Measurements from ENCODE around the gene CYP11A1. TPM values are rescaled to one million over a fixed set of nuclear protein-coding genes. Genes with fewer than 3 reads are reported as not detected.

The CYP11A1 gene
- total RNA-seq, 1 experiment from 2014 or later: not detected

DNA sequence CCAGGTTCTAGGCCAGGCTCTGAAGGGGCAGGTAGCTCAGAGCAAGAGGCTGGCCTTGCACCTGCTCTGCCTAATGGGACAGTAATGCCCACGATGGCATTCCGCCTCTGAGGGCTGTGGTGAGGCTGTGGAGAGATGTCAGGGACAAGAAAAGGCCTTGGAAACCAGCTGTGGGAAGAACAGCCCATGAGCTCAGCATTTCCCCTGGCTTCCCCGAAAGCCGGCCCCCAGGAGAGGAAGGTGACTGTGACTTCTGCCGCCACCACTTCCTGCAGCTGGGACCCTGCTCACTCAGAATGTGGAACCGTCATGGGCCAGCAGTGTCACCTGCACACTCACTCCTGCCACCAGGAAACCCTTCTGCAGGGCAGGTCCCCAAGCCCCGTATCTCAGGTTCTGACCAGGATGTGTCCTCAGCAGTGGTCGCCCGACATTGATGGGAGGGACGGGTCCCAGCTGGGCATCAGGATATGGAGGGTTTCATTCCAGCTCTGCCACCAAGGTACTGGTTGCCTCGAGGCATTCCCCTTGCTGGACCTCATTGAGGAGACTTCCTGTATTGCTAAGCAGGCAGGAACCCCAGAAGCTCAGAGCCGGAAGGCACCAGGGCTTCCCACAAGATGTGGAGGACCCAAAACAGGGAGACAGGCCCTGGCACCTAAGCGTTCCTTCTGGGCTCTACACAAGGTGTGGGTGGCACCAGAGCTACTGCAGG is 35.6 kb upstream of the CYP11A1 start:
- in situ Hi-C loops (cut with HindIII; ENCODE audit: low pct_unique_long_range_greater_than_20kb, low sequenced_read_pairs): no loop called here
- no peak for DNase-seq (ENCODE audit: low read depth, low spot score)

DNA sequence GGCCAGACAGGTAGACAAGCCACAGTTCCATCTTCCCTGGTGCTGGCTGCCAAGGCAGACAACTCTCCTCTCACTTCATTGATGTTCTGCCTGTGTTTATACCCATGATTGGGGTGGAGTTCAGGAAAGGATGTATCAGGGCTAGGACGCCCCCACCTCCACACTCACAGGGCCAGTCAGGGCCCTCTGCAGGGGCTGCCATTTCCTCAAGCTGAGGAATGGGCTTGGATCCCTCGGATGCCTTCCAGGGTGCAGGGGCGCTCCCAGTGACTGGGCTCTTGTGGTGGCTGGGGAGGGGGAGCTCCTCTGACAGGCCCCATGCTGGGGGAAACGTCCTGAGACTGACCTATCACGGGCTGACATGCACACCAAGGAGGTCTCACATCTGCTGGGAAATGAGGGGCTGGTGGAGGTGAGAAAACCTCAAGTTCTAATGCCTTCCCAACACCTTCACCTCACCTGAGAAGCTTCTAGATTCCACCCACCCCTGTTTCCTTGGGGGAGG is 34.9 kb upstream of the CYP11A1 start:
- DNase-seq (ENCODE audit: low read depth, low spot score): no peak
- in situ Hi-C loops (cut with HindIII; ENCODE audit: low pct_unique_long_range_greater_than_20kb, low sequenced_read_pairs): no loop called here

DNA sequence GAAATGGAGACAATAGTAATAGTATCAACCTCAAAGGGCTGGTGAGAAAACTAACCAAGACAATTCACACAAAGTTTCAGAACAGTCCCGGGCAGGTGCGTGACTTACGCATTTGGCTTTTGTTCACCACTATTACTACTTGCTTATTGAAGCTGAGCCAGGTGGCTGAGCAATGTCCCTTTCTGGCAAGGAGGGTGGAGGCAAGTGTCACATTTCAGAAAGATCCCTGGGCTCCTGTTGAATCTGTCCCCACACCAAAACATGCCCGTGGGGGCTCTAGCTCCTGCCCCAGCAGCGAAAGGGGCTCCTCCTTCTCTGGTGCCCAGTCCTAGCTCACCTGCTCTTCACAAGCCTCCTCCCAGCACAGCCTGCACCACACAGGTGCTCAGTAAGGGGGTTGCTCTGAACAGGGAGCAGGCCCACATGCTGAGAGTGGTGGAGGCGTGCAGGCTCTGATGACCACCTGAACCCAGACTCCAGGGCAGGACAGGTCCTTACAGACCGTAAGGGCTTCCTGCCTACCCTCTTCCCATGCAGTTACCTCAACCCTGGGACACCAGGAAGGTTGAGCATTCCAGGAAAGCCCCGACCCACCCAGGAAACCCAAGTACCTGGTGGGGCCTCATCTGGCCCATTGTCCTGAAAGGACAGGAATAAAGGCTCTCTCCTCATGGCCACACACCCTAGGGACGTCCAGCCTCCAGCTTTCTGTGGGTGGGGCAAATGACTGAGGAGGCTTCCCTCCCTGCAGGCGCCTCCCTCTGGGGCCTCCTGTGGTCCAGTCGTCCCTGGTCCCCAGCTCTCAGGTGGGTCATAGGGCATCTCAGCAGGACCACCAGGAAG is 33.7 kb upstream of the CYP11A1 start:
- in situ Hi-C loops (cut with HindIII; ENCODE audit: low pct_unique_long_range_greater_than_20kb, low sequenced_read_pairs): no loop called here
- DNase-seq (ENCODE audit: low read depth, low spot score): no peak

DNA sequence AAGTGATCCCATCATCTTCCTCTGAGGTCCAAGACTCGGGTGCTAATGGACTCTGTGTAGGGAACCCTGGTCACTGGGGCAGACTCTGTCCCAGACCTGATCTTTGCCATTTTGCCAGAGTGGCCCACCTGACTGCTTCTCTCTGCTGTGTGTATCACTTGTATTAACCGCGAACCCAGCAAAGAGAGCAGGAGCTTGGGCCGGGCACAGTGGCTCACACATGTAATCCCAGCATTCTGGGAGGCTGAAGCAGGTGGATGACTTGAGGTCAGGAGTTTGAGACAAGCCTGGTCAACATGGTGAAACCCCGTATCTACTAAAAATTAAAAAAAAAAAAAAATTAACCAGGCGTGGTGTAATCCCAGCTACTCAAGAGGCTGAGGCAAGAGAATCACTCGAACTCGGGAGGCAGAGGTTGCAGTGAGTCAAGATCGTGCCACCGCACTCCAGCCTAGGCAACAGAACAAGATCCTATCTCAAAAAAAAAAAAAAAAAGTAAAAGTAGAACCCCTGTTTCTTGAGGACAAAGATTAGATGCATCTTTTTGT is 32.9 kb upstream of the CYP11A1 start:
- in situ Hi-C loops (cut with HindIII; ENCODE audit: low pct_unique_long_range_greater_than_20kb, low sequenced_read_pairs): no loop called here
- no peak for DNase-seq (ENCODE audit: low read depth, low spot score)

DNA sequence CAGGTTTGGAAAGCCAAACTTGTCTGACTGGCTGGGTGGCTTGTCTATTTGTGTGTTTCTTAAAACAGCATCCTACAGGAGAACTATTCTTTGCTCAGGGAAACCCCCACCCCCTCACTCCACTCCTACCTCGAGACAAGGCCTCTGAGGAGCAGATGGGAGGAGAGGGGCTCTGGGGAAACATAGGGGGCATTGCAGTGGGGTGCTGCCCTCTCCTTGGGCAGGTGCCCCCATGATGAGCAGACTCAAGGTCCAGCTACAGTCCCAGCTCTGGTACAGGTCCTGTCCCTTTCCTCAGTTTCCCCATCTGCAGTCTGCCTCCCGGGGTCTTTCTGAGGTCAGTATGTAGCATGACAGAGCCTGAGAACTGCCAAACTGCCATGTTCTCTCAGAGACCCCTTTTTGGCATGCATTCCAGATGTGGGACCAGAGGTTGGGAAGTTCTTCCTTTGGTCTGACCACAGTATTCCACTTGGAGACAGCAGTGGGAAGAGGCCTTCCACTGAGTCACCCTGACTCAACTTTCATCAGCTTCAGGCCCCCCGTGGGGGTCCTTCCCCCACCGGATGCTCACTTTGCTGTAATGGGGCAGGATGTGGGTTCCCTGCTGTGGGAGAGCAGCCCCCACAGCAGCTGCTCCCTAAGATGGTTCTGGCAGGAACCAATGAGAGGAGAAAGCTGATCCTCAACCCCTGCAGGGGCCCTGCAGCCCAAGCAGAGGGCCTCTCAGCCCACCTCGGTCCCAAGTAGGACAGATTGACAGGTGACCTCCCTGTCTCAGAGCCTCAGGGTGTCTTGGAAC is 32.3 kb upstream of the CYP11A1 start:
- in situ Hi-C loops (cut with HindIII; ENCODE audit: low pct_unique_long_range_greater_than_20kb, low sequenced_read_pairs): no loop called here
- no peak for DNase-seq (ENCODE audit: low read depth, low spot score)

DNA sequence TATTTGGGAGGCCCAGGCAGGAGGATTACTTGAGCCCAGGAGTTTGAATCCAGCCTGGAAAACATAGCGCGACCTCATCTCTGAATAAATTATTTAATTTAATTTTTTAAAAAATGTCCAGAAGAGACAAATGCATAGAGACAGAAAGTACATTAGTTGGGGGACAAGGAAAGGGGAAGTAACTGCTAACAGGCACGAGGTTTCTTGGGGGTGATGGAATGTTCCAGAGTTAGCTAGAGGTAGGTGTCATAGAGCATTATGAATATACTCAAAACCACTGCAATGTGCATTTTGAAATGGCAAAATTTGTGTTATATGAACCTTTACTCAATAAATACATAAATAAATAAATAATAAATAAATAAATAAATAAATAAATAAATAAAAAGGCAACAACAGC is 31.7 kb upstream of the CYP11A1 start:
- no peak for DNase-seq (ENCODE audit: low read depth, low spot score)
- in situ Hi-C loops (cut with HindIII; ENCODE audit: low pct_unique_long_range_greater_than_20kb, low sequenced_read_pairs): no loop called here

DNA sequence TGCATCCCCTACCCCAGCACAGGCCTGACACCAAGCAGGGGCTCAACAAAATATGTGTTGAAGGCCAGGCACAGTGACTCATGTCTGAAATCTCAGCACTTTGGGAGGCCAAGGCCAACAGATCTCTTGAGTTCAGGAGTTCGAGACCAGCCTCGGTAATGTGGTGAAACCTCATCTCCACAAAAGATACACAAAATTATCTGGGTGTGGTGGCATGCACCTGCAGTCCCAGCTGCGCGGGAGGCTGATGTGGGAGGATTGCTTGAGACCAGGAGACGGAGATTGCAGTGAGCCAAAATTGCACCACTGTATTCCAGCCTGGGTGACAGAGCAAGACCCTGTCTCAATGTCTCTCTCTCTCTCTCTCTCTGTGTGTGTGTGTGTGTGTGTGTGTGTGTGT is 30.7 kb upstream of the CYP11A1 start:
- in situ Hi-C loops (cut with HindIII; ENCODE audit: low pct_unique_long_range_greater_than_20kb, low sequenced_read_pairs): no loop called here
- DNase-seq (ENCODE audit: low read depth, low spot score): no peak

DNA sequence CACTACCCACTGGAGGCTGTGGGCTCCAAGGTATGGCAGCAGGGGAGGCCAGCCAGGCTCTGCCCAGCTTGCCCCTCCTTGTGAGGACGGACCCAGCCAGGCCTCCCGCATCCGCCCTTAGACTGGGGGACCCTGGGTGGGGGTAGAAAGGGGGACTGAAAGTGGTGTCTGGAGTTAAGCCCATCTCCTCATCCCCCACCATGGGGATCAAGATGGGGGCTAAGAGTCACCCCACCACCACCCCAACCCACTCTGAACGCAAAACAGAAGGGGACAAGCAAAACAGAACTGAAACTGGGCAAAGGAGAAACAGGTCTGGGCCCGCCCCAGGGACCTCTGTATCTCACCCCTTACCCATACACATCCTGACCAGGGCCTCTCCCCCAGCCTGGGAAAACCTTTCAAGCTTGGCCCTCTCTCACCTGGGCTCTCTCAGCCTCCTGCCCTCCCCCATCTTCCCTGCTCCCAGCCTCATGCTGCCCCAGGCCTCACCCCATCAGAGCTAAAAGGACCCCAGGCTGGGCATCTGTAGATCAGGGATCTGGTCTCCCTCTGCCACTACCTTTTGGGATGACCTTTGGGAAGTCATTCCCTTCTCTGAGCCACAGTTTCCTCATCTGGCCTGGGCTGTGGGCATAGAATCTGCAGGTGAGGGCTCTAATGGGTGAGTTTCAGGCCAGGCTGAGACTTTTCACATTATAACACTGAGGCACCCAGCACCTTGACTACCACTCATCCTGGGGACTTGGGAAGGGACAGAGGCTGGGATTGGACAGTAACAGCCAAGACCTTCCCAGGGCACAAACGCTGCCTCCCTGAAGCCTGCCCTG is 30.0 kb upstream of the CYP11A1 start:
- in situ Hi-C loops (cut with HindIII; ENCODE audit: low pct_unique_long_range_greater_than_20kb, low sequenced_read_pairs): no loop called here

DNA sequence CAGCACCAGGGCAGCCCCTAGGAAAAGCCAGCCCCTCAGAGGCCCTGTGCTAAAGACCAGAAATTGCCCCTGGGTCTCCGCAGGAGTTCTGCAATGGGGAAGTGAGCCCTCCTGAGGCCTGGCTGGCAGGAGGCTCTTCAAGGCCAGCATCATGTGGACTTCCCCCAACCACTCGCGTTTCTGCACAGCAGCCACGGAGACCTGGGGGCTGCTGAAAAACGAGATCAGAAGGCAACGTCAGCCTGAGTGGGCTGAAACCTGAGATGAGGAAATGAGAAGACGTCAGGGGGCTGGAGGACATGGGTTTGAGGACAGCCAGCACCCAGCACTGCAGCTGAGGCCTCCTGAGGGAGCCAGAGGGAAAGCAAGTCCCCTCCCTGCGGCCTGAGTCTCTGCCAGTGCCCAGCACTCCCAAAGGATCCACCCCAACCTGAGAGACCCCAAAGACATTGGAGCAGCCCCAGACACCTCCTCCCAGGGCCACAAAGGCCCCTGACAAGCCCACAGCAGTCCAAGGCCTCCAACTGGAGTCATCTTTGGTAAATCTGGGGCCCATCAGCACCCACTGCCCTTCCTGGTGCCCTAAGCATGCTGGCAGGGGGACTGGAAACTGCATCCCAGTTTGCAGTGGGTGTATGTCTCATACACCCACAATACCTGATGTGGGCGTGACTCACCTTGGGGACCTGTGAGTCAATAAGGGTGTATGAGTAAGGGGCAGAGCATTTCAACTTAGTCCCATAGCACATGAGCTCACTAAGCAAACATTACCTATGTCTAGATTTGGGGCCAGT is 29.2 kb upstream of the CYP11A1 start:
- in situ Hi-C loops (cut with HindIII; ENCODE audit: low pct_unique_long_range_greater_than_20kb, low sequenced_read_pairs): no loop called here
- DNase-seq (ENCODE audit: low read depth, low spot score): no peak

More for the DNA sequence above, 30.0 kb upstream of the CYP11A1 start:
- DNase-seq (ENCODE audit: low read depth, low spot score): no peak

DNA sequence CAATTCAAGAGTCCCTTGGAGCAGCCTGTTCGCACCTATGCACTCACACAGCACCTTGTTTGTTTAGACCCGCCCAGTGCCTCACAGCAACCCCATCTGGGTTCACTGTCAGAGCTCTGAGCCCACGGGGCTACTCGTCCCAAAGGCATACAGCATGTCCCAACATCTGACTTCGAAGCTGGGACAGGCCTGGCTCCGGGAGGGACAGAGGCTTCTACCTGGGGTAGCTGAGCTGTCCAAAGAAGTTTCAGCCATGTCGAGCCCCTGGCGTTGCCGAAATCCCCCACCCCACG is 28.6 kb upstream of the CYP11A1 start:
- DNase-seq (ENCODE audit: low read depth, low spot score): no peak
- in situ Hi-C loops (cut with HindIII; ENCODE audit: low pct_unique_long_range_greater_than_20kb, low sequenced_read_pairs): no loop called here

DNA sequence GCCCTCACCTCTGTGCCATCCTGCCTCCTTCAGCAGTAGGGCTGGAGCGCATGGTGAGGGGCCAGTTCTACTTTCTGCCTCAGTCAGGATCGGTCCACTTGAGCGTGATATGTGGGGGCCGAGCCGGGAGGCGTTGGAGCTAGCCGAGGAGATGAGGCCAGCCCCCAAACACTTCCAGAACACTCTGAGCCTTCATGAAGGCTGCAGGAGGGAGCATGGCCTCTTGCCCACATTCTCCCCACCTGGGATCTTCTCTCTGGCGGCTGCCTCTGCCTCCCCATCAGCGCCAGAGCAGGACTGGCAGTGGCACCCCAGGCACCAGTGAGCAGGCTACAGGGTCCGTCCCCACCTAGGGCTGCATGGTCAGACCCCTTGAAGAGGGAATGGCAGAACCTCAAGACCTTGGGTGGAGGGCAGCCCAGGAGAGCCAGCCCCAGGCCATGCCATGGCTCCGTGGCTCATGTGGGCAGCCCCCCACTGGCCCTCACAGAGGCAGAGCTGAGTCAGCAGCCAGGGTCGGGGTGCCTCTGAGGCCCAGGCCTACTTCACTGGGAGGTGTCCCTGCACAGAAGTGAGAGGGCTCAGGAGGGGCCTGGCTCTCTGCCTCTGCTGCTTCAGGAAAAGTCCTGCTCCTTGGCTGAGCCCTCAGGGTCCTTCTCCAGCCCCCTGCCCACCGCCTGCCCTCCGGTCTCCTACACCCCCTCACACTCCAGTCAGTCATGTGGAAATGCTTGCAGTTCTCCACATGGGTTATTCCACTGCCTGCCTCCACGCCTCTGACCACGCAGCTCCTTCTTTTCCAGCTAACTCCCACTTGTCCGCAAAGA is 28.1 kb upstream of the CYP11A1 start:
- in situ Hi-C loops (cut with HindIII; ENCODE audit: low pct_unique_long_range_greater_than_20kb, low sequenced_read_pairs): no loop called here
- DNase-seq (ENCODE audit: low read depth, low spot score): no peak

DNA sequence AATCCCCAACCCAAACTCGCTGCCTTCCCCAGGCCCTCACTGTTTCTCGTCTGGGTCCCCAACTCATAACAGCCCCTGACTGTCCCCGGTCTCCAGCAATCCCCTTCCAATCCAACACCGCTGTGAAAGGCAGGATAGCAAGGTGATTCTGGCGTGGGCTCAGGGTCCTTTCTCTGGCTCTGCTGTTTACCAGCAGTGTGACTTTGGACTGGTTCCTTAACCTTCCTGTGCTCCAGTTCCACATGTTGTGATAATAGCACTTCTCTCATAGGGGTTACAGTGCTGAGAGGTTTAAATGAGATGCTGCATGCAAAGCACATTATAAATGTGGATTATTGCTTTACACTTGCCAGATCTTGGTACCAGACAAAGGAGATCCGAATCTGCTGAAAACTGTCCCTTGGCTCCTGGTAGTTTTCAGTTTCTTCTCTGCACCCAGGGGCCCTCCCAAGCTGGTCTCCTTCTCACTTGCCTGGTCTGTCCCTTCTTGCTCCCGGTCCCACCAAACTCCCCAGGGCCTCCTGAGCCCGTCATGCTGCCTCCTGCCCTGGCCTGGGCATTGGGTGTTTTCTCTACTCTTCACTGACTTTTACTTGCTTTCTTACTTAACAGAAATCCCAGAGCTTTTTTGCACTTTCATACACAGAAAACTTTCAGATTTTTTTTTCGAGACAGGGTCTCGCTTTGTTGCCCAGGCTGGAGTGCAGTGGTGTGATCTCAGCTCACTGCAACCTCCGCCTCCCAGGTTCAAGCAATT is 26.8 kb upstream of the CYP11A1 start:
- in situ Hi-C loops (cut with HindIII; ENCODE audit: low pct_unique_long_range_greater_than_20kb, low sequenced_read_pairs): no loop called here
- no peak for DNase-seq (ENCODE audit: low read depth, low spot score)

DNA sequence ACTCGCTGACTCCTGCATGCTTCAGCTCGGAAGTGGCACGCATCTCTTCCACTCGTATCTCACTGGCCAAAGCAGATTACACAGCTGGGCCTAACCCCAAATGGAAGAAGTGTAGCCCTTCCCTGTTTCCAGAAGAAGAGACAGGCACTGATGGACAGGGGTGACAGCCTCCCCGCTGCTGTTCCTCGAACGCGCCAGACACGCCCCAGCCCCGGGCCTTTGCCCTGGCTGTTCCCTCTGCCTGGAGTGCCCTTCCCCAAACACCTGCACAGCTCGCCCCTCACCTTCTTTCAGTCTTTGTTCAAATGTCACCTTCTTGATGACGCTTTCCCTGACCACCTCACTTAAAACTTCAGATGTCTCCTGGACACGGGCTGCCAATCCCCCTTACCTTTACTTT is 26.0 kb upstream of the CYP11A1 start:
- in situ Hi-C loops (cut with HindIII; ENCODE audit: low pct_unique_long_range_greater_than_20kb, low sequenced_read_pairs): no loop called here
- no peak for DNase-seq (ENCODE audit: low read depth, low spot score)

DNA sequence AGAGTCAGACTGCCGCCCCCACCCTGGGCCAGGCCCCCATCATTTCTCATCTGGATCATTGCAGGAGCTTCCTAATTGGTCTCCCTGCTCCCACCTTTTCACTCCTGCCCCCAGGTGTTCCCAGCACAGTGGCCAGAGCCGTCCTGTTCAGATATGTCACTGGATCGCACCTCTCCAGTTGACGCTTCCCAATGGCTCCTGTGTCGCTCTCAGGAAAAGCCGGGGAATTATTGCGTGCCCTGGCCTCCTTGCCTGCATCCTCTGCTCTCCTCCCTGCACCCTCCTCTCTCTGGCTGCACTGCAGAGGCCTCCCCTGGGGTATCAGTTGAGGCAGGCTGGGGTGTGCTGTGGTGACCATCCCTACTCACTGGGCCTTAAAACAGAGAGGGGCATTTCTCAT is 25.5 kb upstream of the CYP11A1 start:
- no peak for DNase-seq (ENCODE audit: low read depth, low spot score)
- in situ Hi-C loops (cut with HindIII; ENCODE audit: low pct_unique_long_range_greater_than_20kb, low sequenced_read_pairs): no loop called here

DNA sequence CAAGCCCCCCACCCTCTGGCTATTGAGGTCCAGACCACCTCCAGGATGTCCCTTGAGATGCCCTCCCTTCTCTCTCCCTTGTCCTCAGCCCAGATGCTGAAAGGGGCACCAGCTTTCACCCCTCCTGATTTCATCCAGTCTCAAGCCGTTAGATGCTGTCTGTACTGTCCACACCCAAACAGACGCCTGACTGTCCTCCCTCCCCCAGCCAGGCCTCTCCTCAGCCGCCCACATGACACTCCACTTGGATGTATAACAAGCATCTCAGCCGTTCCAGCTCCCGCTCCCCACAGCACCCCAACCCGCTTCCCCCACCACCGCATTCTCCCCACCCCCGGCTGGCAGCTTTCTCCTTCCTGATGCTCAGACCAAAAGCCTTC is 25.0 kb upstream of the CYP11A1 start:
- in situ Hi-C loops (cut with HindIII; ENCODE audit: low pct_unique_long_range_greater_than_20kb, low sequenced_read_pairs): no loop called here
- no peak for DNase-seq (ENCODE audit: low read depth, low spot score)
